Lower leg skin (tissue), 3 donors: ENCODE results near the gene SECISBP2L.

Source experiments
- POLR2A ChIP-seq, 2 donors: fragments of 450-650 bp; IDR thresholded peaks; one replicate each; pipeline ENCODE4 v1.6.1; 2016 to 2017; ENCODE audit warnings: antibody characterized with exemption in 2 of 2, mild to moderate bottlenecking in 1 of 2, moderate library complexity in 1 of 2
- TF ChIP-seq, protein P1 (sequence below), 3 donors: fragments of 450-650 bp; IDR thresholded peaks; one replicate each; pipeline ENCODE4 v1.5.1; 2016; ENCODE audit warnings: antibody characterized with exemption in 3 of 3, mild to moderate bottlenecking in 3 of 3, moderate library complexity in 2 of 3

DNA sequence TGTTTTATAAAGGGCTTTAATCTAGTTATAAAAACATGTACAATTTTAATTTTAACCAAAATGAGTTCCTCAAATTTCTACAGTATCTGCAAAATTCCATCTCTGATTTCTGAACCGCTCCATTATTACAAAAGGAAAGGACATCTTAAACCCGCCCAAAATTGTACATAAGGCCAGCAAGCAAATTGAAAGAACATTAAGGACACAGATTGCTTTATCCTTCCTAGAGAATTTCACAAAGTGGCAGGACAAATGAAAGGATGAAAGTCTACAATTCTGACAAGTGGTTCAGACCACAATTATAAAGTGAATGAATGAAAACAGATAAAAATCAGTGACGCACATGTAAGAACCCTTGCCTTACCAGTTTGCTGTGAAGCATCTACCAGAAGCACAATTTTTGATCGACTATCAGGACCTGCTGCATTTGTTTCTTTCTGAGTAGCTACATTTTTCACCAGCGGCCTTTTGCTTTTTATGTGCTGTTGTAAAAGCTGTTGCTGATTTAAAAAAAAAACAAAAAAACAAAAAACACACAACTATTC lies 13.6 kb downstream of the SECISBP2L start:
- TF ChIP-seq, protein P1, sequence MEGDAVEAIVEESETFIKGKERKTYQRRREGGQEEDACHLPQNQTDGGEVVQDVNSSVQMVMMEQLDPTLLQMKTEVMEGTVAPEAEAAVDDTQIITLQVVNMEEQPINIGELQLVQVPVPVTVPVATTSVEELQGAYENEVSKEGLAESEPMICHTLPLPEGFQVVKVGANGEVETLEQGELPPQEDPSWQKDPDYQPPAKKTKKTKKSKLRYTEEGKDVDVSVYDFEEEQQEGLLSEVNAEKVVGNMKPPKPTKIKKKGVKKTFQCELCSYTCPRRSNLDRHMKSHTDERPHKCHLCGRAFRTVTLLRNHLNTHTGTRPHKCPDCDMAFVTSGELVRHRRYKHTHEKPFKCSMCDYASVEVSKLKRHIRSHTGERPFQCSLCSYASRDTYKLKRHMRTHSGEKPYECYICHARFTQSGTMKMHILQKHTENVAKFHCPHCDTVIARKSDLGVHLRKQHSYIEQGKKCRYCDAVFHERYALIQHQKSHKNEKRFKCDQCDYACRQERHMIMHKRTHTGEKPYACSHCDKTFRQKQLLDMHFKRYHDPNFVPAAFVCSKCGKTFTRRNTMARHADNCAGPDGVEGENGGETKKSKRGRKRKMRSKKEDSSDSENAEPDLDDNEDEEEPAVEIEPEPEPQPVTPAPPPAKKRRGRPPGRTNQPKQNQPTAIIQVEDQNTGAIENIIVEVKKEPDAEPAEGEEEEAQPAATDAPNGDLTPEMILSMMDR (IDR thresholded peaks at IDR 0.05), result no peak
- TF ChIP-seq POLR2A (IDR thresholded peaks at IDR 0.05), result no peak
